ENCODE data around the gene TASOR2. TPM values are rescaled to one million over a fixed set of nuclear protein-coding genes. Genes with fewer than 3 reads are reported as not detected.

The TASOR2 gene
- total and polyA plus RNA-seq, 9 of the 15 experiments (the other 6 are each of a cell fraction or from before 2014, with no cell fraction given), result 12.7 to 75.3 (median 52.3) TPM

GRCh38 chr10:5666008-5666840 is 18.4 kb upstream of the TASOR2 start, which contains the start of gene ASB13 (continued):
- TF ChIP-seq NR2F6 (CRISPR knock-in tag; IDR thresholded peaks at IDR 0.05), result no peak
- no peak for TF ChIP-seq CBFA2T2 (conservative IDR thresholded peaks at IDR 0.05)
- TF ChIP-seq RFX7 (CRISPR knock-in tag; IDR thresholded peaks at IDR 0.05), result no peak
- no peak for TF ChIP-seq ZNF165 (CRISPR knock-in tag; IDR thresholded peaks at IDR 0.05; ENCODE audit: borderline replicate concordance)
- TF ChIP-seq GABPA (tag; conservative IDR thresholded peaks at IDR 0.05; ENCODE audit: low read depth), result no peak; the same call in 1 of the 2 replicates
- TF ChIP-seq GTF2E2 (tag; IDR thresholded peaks at IDR 0.05), result no peak
- TF ChIP-seq POLR3A (IDR thresholded peaks at IDR 0.05; ENCODE audit: borderline replicate concordance, extremely low read depth, insufficient read depth, insufficient read length), result no peak
- TF ChIP-seq, protein P1, sequence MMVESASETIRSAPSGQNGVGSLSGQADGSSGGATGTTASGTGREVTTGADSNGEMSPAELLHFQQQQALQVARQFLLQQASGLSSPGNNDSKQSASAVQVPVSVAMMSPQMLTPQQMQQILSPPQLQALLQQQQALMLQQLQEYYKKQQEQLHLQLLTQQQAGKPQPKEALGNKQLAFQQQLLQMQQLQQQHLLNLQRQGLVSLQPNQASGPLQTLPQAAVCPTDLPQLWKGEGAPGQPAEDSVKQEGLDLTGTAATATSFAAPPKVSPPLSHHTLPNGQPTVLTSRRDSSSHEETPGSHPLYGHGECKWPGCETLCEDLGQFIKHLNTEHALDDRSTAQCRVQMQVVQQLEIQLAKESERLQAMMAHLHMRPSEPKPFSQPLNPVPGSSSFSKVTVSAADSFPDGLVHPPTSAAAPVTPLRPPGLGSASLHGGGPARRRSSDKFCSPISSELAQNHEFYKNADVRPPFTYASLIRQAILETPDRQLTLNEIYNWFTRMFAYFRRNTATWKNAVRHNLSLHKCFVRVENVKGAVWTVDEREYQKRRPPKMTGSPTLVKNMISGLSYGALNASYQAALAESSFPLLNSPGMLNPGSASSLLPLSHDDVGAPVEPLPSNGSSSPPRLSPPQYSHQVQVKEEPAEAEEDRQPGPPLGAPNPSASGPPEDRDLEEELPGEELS (CRISPR knock-in tag; IDR thresholded peaks at IDR 0.05; ENCODE audit: borderline replicate concordance), result peak; percentile 91; the same call in 1 of the 2 replicates
- TF ChIP-seq ZNF232 (CRISPR knock-in tag; IDR thresholded peaks at IDR 0.05), result peak; percentile 60; the same call in 1 of the 2 replicates
- TF ChIP-seq ZNF253 (CRISPR knock-in tag; conservative IDR thresholded peaks at IDR 0.05), result no peak
- peak; percentile 65; the same call in 1 of the 2 replicates for TF ChIP-seq RBFOX2 (IDR thresholded peaks at IDR 0.05; ENCODE audit: low read depth, low read length)
- TF ChIP-seq ZNF143 (CRISPR knock-in tag; IDR thresholded peaks at IDR 0.05), result peak; percentile 76
- no peak for TF ChIP-seq POLR2H (tag; IDR thresholded peaks at IDR 0.05; ENCODE audit: low read depth)
- TF ChIP-seq, protein P2, sequence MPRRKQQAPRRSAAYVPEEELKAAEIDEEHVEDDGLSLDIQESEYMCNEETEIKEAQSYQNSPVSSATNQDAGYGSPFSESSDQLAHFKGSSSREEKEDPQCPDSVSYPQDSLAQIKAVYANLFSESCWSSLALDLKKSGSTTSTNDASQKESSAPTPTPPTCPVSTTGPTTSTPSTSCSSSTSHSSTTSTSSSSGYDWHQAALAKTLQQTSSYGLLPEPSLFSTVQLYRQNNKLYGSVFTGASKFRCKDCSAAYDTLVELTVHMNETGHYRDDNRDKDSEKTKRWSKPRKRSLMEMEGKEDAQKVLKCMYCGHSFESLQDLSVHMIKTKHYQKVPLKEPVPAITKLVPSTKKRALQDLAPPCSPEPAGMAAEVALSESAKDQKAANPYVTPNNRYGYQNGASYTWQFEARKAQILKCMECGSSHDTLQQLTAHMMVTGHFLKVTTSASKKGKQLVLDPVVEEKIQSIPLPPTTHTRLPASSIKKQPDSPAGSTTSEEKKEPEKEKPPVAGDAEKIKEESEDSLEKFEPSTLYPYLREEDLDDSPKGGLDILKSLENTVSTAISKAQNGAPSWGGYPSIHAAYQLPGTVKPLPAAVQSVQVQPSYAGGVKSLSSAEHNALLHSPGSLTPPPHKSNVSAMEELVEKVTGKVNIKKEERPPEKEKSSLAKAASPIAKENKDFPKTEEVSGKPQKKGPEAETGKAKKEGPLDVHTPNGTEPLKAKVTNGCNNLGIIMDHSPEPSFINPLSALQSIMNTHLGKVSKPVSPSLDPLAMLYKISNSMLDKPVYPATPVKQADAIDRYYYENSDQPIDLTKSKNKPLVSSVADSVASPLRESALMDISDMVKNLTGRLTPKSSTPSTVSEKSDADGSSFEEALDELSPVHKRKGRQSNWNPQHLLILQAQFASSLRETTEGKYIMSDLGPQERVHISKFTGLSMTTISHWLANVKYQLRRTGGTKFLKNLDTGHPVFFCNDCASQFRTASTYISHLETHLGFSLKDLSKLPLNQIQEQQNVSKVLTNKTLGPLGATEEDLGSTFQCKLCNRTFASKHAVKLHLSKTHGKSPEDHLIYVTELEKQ (CRISPR knock-in tag; IDR thresholded peaks at IDR 0.05), result no peak
- peak; percentile 73 to 84; a peak in 3 of 4 replicates for TF ChIP-seq NONO (IDR thresholded peaks at IDR 0.05; ENCODE audit: low read depth in 2 of 2, low read length in 1 of 2)
- no peak for TF ChIP-seq ZFPM2 (CRISPR knock-in tag; IDR thresholded peaks at IDR 0.05)
- TF ChIP-seq, protein P3, sequence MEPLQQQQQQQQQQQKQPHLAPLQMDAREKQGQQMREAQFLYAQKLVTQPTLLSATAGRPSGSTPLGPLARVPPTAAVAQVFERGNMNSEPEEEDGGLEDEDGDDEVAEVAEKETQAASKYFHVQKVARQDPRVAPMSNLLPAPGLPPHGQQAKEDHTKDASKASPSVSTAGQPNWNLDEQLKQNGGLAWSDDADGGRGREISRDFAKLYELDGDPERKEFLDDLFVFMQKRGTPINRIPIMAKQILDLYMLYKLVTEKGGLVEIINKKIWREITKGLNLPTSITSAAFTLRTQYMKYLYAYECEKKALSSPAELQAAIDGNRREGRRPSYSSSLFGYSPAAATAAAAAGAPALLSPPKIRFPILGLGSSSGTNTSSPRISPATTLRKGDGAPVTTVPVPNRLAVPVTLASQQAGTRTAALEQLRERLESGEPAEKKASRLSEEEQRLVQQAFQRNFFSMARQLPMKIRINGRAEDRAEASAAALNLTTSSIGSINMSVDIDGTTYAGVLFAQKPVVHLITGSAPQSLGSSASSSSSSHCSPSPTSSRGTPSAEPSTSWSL (CRISPR knock-in tag; IDR thresholded peaks at IDR 0.05; ENCODE audit: borderline replicate concordance), result no peak
- TF ChIP-seq ZFX (CRISPR knock-in tag; IDR thresholded peaks at IDR 0.05), result peak; percentile 80
- TF ChIP-seq TBL1XR1 (IDR thresholded peaks at IDR 0.05; ENCODE audit: low read length in 2 of 2), result no peak
- no peak for TF ChIP-seq RFX1 (IDR thresholded peaks at IDR 0.05)
- TF ChIP-seq SMAD3 (CRISPR knock-in tag; conservative IDR thresholded peaks at IDR 0.05), result no peak

Data from K562 (cell line).